Vagina (tissue), 2 donors: Measurements from ENCODE around the gene DAND5. TPM values are rescaled to one million over a fixed set of nuclear protein-coding genes. Genes with fewer than 3 reads are reported as not detected.

Experiments
- DNase-seq, 2 donors: peaks; one replicate each; pipeline ENCODE4 v3.0.0-alpha.2; 2017; ENCODE audit errors: extremely low spot score in 2 of 2
- H3K27ac ChIP-seq: fragments of 200-600 bp; sonication (generic); one replicate; pipeline ENCODE4 v1.5.1; 2019
- H3K27me3 ChIP-seq: fragments of 200-600 bp; sonication (generic); one replicate; pipeline ENCODE4 v1.5.1; 2019
- H3K36me3 ChIP-seq, 2 donors: fragments of 200-600 bp; sonication (generic); one replicate each; pipeline ENCODE4 v1.5.1; 2017 to 2019
- H3K4me1 ChIP-seq: fragments of 200-600 bp; sonication (generic); one replicate; pipeline ENCODE4 v1.5.1; 2019
- H3K4me3 ChIP-seq, 2 donors: fragments of 200-600 bp; sonication (generic); 1 replicate in 1 of 2; 2 replicates in 1 of 2; pipeline ENCODE4 v1.5.1; 2016 to 2019
- H3K9me3 ChIP-seq: fragments of 200-600 bp; sonication (generic); one replicate; pipeline ENCODE4 v1.5.1; 2019
- POLR2A ChIP-seq, 2 donors: fragments of 450-650 bp; IDR thresholded peaks; one replicate each; pipeline ENCODE4 v1.6.1; 2017; ENCODE audit warnings: antibody characterized with exemption in 2 of 2, mild to moderate bottlenecking in 2 of 2, moderate library complexity in 2 of 2
- POLR2AphosphoS5 ChIP-seq, 2 donors: sonication (generic); formaldehyde crosslinking; IDR thresholded peaks; one replicate each; pipeline ENCODE4 v1.9.0; 2017; ENCODE audit warnings: antibody characterized with exemption in 2 of 2, mild to moderate bottlenecking in 2 of 2, low read depth in 1 of 2; ENCODE audit not compliant: insufficient read depth in 1 of 2
- intact Hi-C: fragments of 100-400 bp; cut with DNase I; formaldehyde crosslinking; loops from one replicate; pipeline ENCODE4 v1.15.1; 2023
- total RNA-seq: library from RNA; depleted of rRNA; stranded (reverse); fragments of >200 nt; gene quantifications from one replicate; pipeline ENCODE4 v1.2.3, GENCODE V29; 2016
- TF ChIP-seq, protein P1 (sequence below), 3 experiments: fragments of 450-650 bp in 2 of 3; fragments of 200-600 bp in 1 of 3; sonication (generic) in 1 of 3; IDR thresholded peaks; one replicate each; pipeline ENCODE4 v1.5.1; 2017 to 2019; ENCODE audit warnings: antibody characterized with exemption in 3 of 3, mild to moderate bottlenecking in 2 of 3, moderate library complexity in 2 of 3

Gene DAND5
- total RNA-seq, 1 donor from 2014 or later, result not detected

GRCh38 chr19:12985049-12985776 lies 15.8 kb downstream of the DAND5 start:
- H3K27ac ChIP-seq, result peak overlapping the region; percentile 20
- H3K27me3 ChIP-seq, result no peaks in the 10 kb centered on the region
- H3K4me1 ChIP-seq, result peaks cover 21% of the 10 kb centered on the region
- peak in 1 of 2 donors; percentile 88 for DNase-seq
- TF ChIP-seq POLR2A (IDR thresholded peaks at IDR 0.05) (no peak), POLR2AphosphoS5 (IDR thresholded peaks at IDR 0.05; ENCODE audit: insufficient read depth in 1 of 2, low read depth in 1 of 2) (peak in 1 of 2 donors; percentile 11)
- TF ChIP-seq, protein P1, sequence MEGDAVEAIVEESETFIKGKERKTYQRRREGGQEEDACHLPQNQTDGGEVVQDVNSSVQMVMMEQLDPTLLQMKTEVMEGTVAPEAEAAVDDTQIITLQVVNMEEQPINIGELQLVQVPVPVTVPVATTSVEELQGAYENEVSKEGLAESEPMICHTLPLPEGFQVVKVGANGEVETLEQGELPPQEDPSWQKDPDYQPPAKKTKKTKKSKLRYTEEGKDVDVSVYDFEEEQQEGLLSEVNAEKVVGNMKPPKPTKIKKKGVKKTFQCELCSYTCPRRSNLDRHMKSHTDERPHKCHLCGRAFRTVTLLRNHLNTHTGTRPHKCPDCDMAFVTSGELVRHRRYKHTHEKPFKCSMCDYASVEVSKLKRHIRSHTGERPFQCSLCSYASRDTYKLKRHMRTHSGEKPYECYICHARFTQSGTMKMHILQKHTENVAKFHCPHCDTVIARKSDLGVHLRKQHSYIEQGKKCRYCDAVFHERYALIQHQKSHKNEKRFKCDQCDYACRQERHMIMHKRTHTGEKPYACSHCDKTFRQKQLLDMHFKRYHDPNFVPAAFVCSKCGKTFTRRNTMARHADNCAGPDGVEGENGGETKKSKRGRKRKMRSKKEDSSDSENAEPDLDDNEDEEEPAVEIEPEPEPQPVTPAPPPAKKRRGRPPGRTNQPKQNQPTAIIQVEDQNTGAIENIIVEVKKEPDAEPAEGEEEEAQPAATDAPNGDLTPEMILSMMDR (IDR thresholded peaks at IDR 0.05), result no peak
- H3K4me3 ChIP-seq, result no peak overlapping the region
- intact Hi-C loops, result no loop called here
- H3K36me3 ChIP-seq, result no peaks in the 10 kb centered on the region
- H3K9me3 ChIP-seq, result no peaks in the 10 kb centered on the region

DNA sequence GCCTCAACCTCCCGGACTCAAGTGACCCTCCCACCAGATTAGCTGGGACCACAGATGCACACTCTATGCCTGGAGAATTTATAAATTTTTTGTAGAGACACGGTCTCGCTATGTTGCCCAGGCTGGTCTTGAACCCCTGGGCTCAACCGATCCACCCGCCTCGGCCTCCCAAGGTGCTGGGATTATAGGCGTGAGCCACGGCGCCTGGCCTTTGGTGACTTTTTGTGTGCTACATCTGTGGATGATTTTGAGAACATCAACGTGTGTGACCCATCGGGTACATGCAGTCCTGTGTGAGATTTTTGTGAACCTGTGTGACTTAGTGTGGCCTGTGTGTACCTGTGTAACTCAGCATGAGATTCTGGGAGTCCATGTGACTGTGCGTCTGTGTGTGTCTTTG lies 17.4 kb downstream of the DAND5 start:
- no peaks in the 10 kb centered on the region for H3K27me3 ChIP-seq
- DNase-seq, result no peak
- no peaks in the 10 kb centered on the region for H3K36me3 ChIP-seq
- no peak for TF ChIP-seq POLR2A (IDR thresholded peaks at IDR 0.05)
- TF ChIP-seq, protein P1 (IDR thresholded peaks at IDR 0.05), result no peak
- no peak for TF ChIP-seq POLR2AphosphoS5 (IDR thresholded peaks at IDR 0.05; ENCODE audit: insufficient read depth in 1 of 2, low read depth in 1 of 2)
- H3K9me3 ChIP-seq, result no peaks in the 10 kb centered on the region
- H3K4me1 ChIP-seq, result peaks cover 21% of the 10 kb centered on the region
- no peak overlapping the region for H3K4me3 ChIP-seq
- intact Hi-C loops, result no loop called here
- H3K27ac ChIP-seq, result no peak overlapping the region

GRCh38 chr19:12987190-12987589 lies 17.8 kb downstream of the DAND5 start:
- Histone ChIP-seq H3K36me3 (no peaks in the 10 kb centered on the region), H3K4me3 (no peak overlapping the region), H3K9me3 (no peaks in the 10 kb centered on the region), H3K27me3 (no peaks in the 10 kb centered on the region), H3K4me1 (peaks cover 21% of the 10 kb centered on the region), H3K27ac (no peak overlapping the region)
- intact Hi-C loops, result no loop called here
- DNase-seq, result no peak
- no peak for TF ChIP-seq POLR2AphosphoS5 (IDR thresholded peaks at IDR 0.05; ENCODE audit: insufficient read depth in 1 of 2, low read depth in 1 of 2)
- no peak for TF ChIP-seq POLR2A (IDR thresholded peaks at IDR 0.05)
- TF ChIP-seq, protein P1 (IDR thresholded peaks at IDR 0.05), result no peak

- intact Hi-C loops, result no loop called here
- DNase-seq, result no peak
- Histone ChIP-seq H3K27me3 (no peaks in the 10 kb centered on the region), H3K4me3 (no peak overlapping the region), H3K36me3 (no peaks in the 10 kb centered on the region), H3K9me3 (no peaks in the 10 kb centered on the region), H3K4me1 (peaks cover 21% of the 10 kb centered on the region), H3K27ac (no peak overlapping the region)
- no peak for TF ChIP-seq POLR2AphosphoS5 (IDR thresholded peaks at IDR 0.05; ENCODE audit: insufficient read depth in 1 of 2, low read depth in 1 of 2)
- TF ChIP-seq POLR2A (IDR thresholded peaks at IDR 0.05), result no peak
- TF ChIP-seq, protein P1 (IDR thresholded peaks at IDR 0.05), result no peak
Measured at GRCh38 chr19:12987781-12988180, 18.4 kb downstream of the DAND5 start.

GRCh38 chr19:12990431-12990830 lies 21.1 kb downstream of the DAND5 start:
- TF ChIP-seq POLR2A (IDR thresholded peaks at IDR 0.05) (no peak), POLR2AphosphoS5 (IDR thresholded peaks at IDR 0.05; ENCODE audit: insufficient read depth in 1 of 2, low read depth in 1 of 2) (no peak)
- no peaks in the 10 kb centered on the region for H3K4me1 ChIP-seq
- no peaks in the 10 kb centered on the region for H3K36me3 ChIP-seq
- no peaks in the 10 kb centered on the region for H3K27me3 ChIP-seq
- intact Hi-C loops, result no loop called here
- no peak overlapping the region for H3K4me3 ChIP-seq
- no peaks in the 10 kb centered on the region for H3K9me3 ChIP-seq
- H3K27ac ChIP-seq, result no peak overlapping the region
- no peak for DNase-seq
